SK-N-SH (cell line): ENCODE measurements around the gene C7.

Experiments used
- CTCF ChIP-seq: fragments of 200-600 bp; sonication (generic); IDR thresholded peaks from 2 replicates; pipeline ENCODE4 v1.6.1; 2017; ENCODE audit warnings: antibody characterized with exemption, mild to moderate bottlenecking, moderate library complexity
- EP300 ChIP-seq, 2 experiments: IDR thresholded peaks; 2 replicates each; pipeline versions ENCODE4 v1.4.0 to v1.6.1; 2012; ENCODE audit warnings: borderline replicate concordance in 1 of 2, low read depth in 1 of 2, low read length in 1 of 2
- NRF1 ChIP-seq: IDR thresholded peaks from 2 replicates; pipeline ENCODE4 v1.6.1; 2012; ENCODE audit warnings: low read depth, mild to moderate bottlenecking, low read length
- POLR2AphosphoS5 ChIP-seq: IDR thresholded peaks from 2 replicates; pipeline ENCODE4 v1.6.1; 2012; ENCODE audit warnings: low read depth, low read length
- RAD21 ChIP-seq: IDR thresholded peaks from 2 replicates; pipeline ENCODE4 v1.6.1; 2012; ENCODE audit warnings: mild to moderate bottlenecking, low read length
- RFX5 ChIP-seq: IDR thresholded peaks from 2 replicates; pipeline ENCODE4 v1.6.1; 2012; ENCODE audit warnings: mild to moderate bottlenecking, improper control_type of control experiment, low read length
- TEAD4 ChIP-seq: IDR thresholded peaks from 2 replicates; pipeline ENCODE4 v1.4.0; 2012; ENCODE audit warnings: mild to moderate bottlenecking, borderline replicate concordance; ENCODE audit not compliant: insufficient read depth
- USF1 ChIP-seq: IDR thresholded peaks from 2 replicates; pipeline ENCODE4 v1.4.0; 2012; ENCODE audit warnings: low read depth, borderline replicate concordance

GRCh38 chr5:40909264-40909663, at the start of gene C7:
- TF ChIP-seq USF1 (no peak), RFX5 (no peak), RAD21 (peak; percentile 16; the same call in 1 of the 2 replicates), TEAD4 (no peak), CTCF (no peak), POLR2AphosphoS5 (peak; percentile 20; the same call in 1 of the 2 replicates), EP300 (IDR thresholded peaks at IDR 0.05; ENCODE audit: borderline replicate concordance in 1 of 2, low read depth in 1 of 2, low read length in 1 of 2) (peak in 1 of 2 experiments; percentile 72; a peak in 1 of 4 replicates), NRF1 (no peak)
